Upper lobe of left lung (tissue), 6 donors: ENCODE measurements around the gene OGFRL1. TPM values are rescaled to one million over a fixed set of nuclear protein-coding genes. Genes with fewer than 3 reads are reported as not detected.
A peak's percentile ranks its signal among the peaks of the same experiment; 100 is the strongest.

ENCODE experiments used
- ATAC-seq, 2 donors: fragments of 200-7000 bp; cut with Tn5 transposase; one replicate each; pipeline ENCODE4 v1.9.1; 2022; ENCODE audit warnings: mild to moderate bottlenecking in 2 of 2, moderate library complexity in 2 of 2; ENCODE audit not compliant: low FRiP score in 2 of 2
- DNase-seq, 2 donors: peaks; one replicate each; pipeline ENCODE4 v3.0.0-alpha.2; 2019 to 2020
- H3K27ac ChIP-seq, 4 donors: fragments of 200-600 bp; sonication (generic); one replicate each; pipeline ENCODE4 v1.5.1; 2016 to 2019
- H3K27me3 ChIP-seq, 4 donors: fragments of 200-600 bp; sonication (generic); one replicate each; pipeline ENCODE4 v1.5.1; 2017 to 2019
- H3K36me3 ChIP-seq, 4 donors: fragments of 200-600 bp; sonication (generic); one replicate each; pipeline ENCODE4 v1.5.1; 2016 to 2019
- H3K4me1 ChIP-seq, 4 donors: fragments of 200-600 bp; sonication (generic); one replicate each; pipeline ENCODE4 v1.5.1; 2018 to 2019
- H3K4me3 ChIP-seq, 4 donors: fragments of 200-600 bp; sonication (generic); one replicate each; pipeline ENCODE4 v1.5.1; 2017 to 2019; ENCODE audit warnings: mild to moderate bottlenecking in 2 of 4, moderate library complexity in 1 of 4
- H3K9me3 ChIP-seq, 4 donors: fragments of 200-600 bp; sonication (generic); one replicate each; pipeline ENCODE4 v1.5.1; 2018 to 2019
- CTCF ChIP-seq, 6 experiments: fragments of 450-650 bp in 4 of 6; fragments of 200-600 bp in 2 of 6; sonication (generic) in 2 of 6; IDR thresholded peaks; one replicate each; pipeline ENCODE4 v1.5.1; 2016 to 2019; ENCODE audit warnings: antibody characterized with exemption in 6 of 6
- EP300 ChIP-seq, 4 donors: sonication (generic); formaldehyde crosslinking; IDR thresholded peaks; one replicate each; pipeline ENCODE4 v1.5.1; 2017; ENCODE audit warnings: antibody characterized with exemption in 4 of 4, control low read depth in 2 of 4
- POLR2A ChIP-seq, 4 donors: fragments of 450-650 bp; IDR thresholded peaks; one replicate each; pipeline ENCODE4 v1.5.1; 2016 to 2017; ENCODE audit warnings: antibody characterized with exemption in 4 of 4, mild to moderate bottlenecking in 2 of 4
- POLR2AphosphoS5 ChIP-seq, 2 donors: sonication (generic); formaldehyde crosslinking; IDR thresholded peaks; one replicate each; pipeline ENCODE4 v1.5.1; 2017; ENCODE audit warnings: antibody characterized with exemption in 2 of 2
- WGBS, 2 donors: methylation state at CpG; one replicate each; pipeline ENCODE4 v1.1.5; 2017 to 2018; 5-methylcytosine and 5-hydroxymethylcytosine counted together
- total RNA-seq, 6 donors: library from RNA; depleted of rRNA in 4 of 6; stranded (reverse); fragments of >200 nt in 4 of 6; gene quantifications; one replicate each; pipeline versions ENCODE4 v1.1.0 to v1.2.1, GENCODE V29; 2016 to 2021
- donor health status: DM: no; HTN: no; CAD: no; lungs with moderate emphysema.
- donor health status: DM: no; HTN: yes; CAD: no; lungs with severe emphysema.

The OGFRL1 gene
- total RNA-seq, 6 donors from 2014 or later, result 11.5 to 36.1 (median 22.0) TPM

- Histone ChIP-seq H3K4me3 (no peak overlapping the region), H3K27me3 (no peaks in the 10 kb centered on the region), H3K4me1 (peaks cover 19 to 34% (median 26%) of the 10 kb centered on the region in 4 donors), H3K27ac (peak overlapping the region in 1 of 4 donors; percentile 77), H3K36me3 (no peaks in the 10 kb centered on the region), H3K9me3 (peaks cover 0 to 4% (median 0%) of the 10 kb centered on the region in 4 donors)
- TF ChIP-seq EP300 (IDR thresholded peaks at IDR 0.05), result no peak
- TF ChIP-seq POLR2AphosphoS5 (IDR thresholded peaks at IDR 0.05), result peak; percentile 20 to 34
- 87 to 88% methylated on average over 1 of the region's 1 CpG for WGBS, 2 donors
- DNase-seq, result peak in 1 of 2 donors; percentile 36
- peak in 1 of 2 donors; percentile 79 for ATAC-seq
Measured at GRCh38 chr6:71248306-71248765, 40.3 kb upstream of the OGFRL1 start.

- peaks cover 0 to 4% (median 0%) of the 10 kb centered on the region in 4 donors for H3K9me3 ChIP-seq
- no peak for ATAC-seq
- DNase-seq, result no peak
- no peaks in the 10 kb centered on the region for H3K27me3 ChIP-seq
- no peaks in the 10 kb centered on the region for H3K36me3 ChIP-seq
- no peak overlapping the region for H3K4me3 ChIP-seq
- peak overlapping the region in 2 of 4 donors; percentile 44 to 77 for H3K27ac ChIP-seq
- H3K4me1 ChIP-seq, result peaks cover 19 to 34% (median 26%) of the 10 kb centered on the region in 4 donors
- no peak for TF ChIP-seq CTCF (IDR thresholded peaks at IDR 0.05)
- no peak for TF ChIP-seq POLR2AphosphoS5 (IDR thresholded peaks at IDR 0.05)
- no peak for TF ChIP-seq EP300 (IDR thresholded peaks at IDR 0.05)
- no peak for TF ChIP-seq POLR2A (IDR thresholded peaks at IDR 0.05)
- WGBS, 2 donors, result 62 to 64% methylated on average over 2 of the region's 2 CpGs
Measured at GRCh38 chr6:71248878-71249544, 39.6 kb upstream of the OGFRL1 start.

GRCh38 chr6:71250099-71250602, 38.5 kb upstream of the OGFRL1 start:
- Histone ChIP-seq H3K4me1 (peaks cover 25 to 34% (median 26%) of the 10 kb centered on the region in 4 donors), H3K9me3 (peaks cover 0 to 4% (median 0%) of the 10 kb centered on the region in 4 donors), H3K27ac (peak overlapping the region; percentile 44 to 84 (median 67)), H3K36me3 (no peaks in the 10 kb centered on the region), H3K27me3 (no peaks in the 10 kb centered on the region), H3K4me3 (no peak overlapping the region)
- ATAC-seq, result peak; percentile 79 to 87
- 7 to 17% methylated on average over 3 of the region's 3 CpGs for WGBS, 2 donors
- TF ChIP-seq POLR2A (IDR thresholded peaks at IDR 0.05), result no peak
- DNase-seq, result no peak

GRCh38 chr6:71252410-71252809, 36.2 kb upstream of the OGFRL1 start:
- Histone ChIP-seq H3K36me3 (no peaks in the 10 kb centered on the region), H3K4me3 (no peak overlapping the region), H3K4me1 (peaks cover 25 to 34% (median 26%) of the 10 kb centered on the region in 4 donors), H3K27me3 (no peaks in the 10 kb centered on the region), H3K27ac (no peak overlapping the region), H3K9me3 (no peaks in the 10 kb centered on the region)
- DNase-seq (no peak), ATAC-seq (no peak)
- TF ChIP-seq EP300 (IDR thresholded peaks at IDR 0.05) (no peak), POLR2A (IDR thresholded peaks at IDR 0.05) (no peak), POLR2AphosphoS5 (IDR thresholded peaks at IDR 0.05) (no peak), CTCF (IDR thresholded peaks at IDR 0.05) (no peak)

- 41% methylated on average over 5 of the region's 5 CpGs for WGBS, 2 donors
- ATAC-seq (no peak), DNase-seq (no peak)
- Histone ChIP-seq H3K27ac (peak overlapping the region in 2 of 4 donors; percentile 9 to 10), H3K9me3 (no peaks in the 10 kb centered on the region), H3K36me3 (no peaks in the 10 kb centered on the region), H3K4me3 (no peak overlapping the region), H3K27me3 (no peaks in the 10 kb centered on the region), H3K4me1 (peaks cover 25 to 34% (median 26%) of the 10 kb centered on the region in 4 donors)
- TF ChIP-seq CTCF (IDR thresholded peaks at IDR 0.05) (no peak), POLR2AphosphoS5 (IDR thresholded peaks at IDR 0.05) (no peak), POLR2A (IDR thresholded peaks at IDR 0.05) (no peak)
Measured at GRCh38 chr6:71252960-71253359, 35.7 kb upstream of the OGFRL1 start.
